ENCODE results near the gene FBXO5.

The FBXO5 gene

GRCh38 chr6:152946995-152947394 is 35.8 kb downstream of the FBXO5 start:
- Histone ChIP-seq H3K4ac (ENCODE audit: low read depth in 1 of 2, low read length in 2 of 2) (no peak overlapping the region), H3K14ac (ENCODE audit: low read length in 2 of 2) (no peak overlapping the region), H2BK12ac (ENCODE audit: low read length in 2 of 2) (no peak overlapping the region), H3K79me1 (replicated peaks; ENCODE audit: low read length, poor library complexity, severe bottlenecking) (no peaks in the 10 kb centered on the region), H3K4me1 (ENCODE audit: control insufficient read depth, insufficient read depth, low read depth, low read length) (no peaks in the 10 kb centered on the region), H2AK5ac (ENCODE audit: low read length, severe bottlenecking) (no peak overlapping the region), H3K23ac (ENCODE audit: low read length in 2 of 2) (no peak overlapping the region), H3K9me3 (ENCODE audit: control insufficient read depth, low read length) (no peaks in the 10 kb centered on the region), H3K36me3 (ENCODE audit: control insufficient read depth in 1 of 2, insufficient read depth in 2 of 2, low read depth in 1 of 2, low read length in 2 of 2) (no peaks in the 10 kb centered on the region), H3K4me3 (ENCODE audit: insufficient read depth in 1 of 2, low read depth in 1 of 2, low read length in 2 of 2) (no peak overlapping the region), H4K8ac (ENCODE audit: low read length) (no peak overlapping the region), H4K91ac (ENCODE audit: low read length) (no peak overlapping the region), H3K4me2 (ENCODE audit: low read length, poor library complexity, severe bottlenecking) (no peak overlapping the region), H2BK5ac (ENCODE audit: low read depth, low read length, poor library complexity, severe bottlenecking) (no peak overlapping the region), H3K9ac (ENCODE audit: low read length) (no peak overlapping the region), H2BK15ac (ENCODE audit: low read depth, poor library complexity, severe bottlenecking) (no peak overlapping the region), H2AFZ (ENCODE audit: low read depth, low read length) (no peak overlapping the region), H2BK120ac (ENCODE audit: low read depth, low read length) (no peak overlapping the region), H3K27ac (ENCODE audit: low read length, poor library complexity, severe bottlenecking) (no peak overlapping the region), H3K18ac (ENCODE audit: low read depth in 1 of 2, low read length in 2 of 2) (no peak overlapping the region), H3K27me3 (ENCODE audit: control insufficient read depth in 1 of 2, insufficient read depth in 1 of 2, low read length in 2 of 2) (no peaks in the 10 kb centered on the region)
- no CpG with 5 or more reads among the region's 2 CpGs for WGBS
- DNase-seq: no peak

- Histone ChIP-seq H4K91ac (ENCODE audit: low read length) (no peak overlapping the region), H3K14ac (ENCODE audit: low read length in 2 of 2) (no peak overlapping the region), H3K9me3 (ENCODE audit: control insufficient read depth, low read length) (no peaks in the 10 kb centered on the region), H3K79me1 (replicated peaks; ENCODE audit: low read length, poor library complexity, severe bottlenecking) (no peaks in the 10 kb centered on the region), H2AK5ac (ENCODE audit: low read length, severe bottlenecking) (no peak overlapping the region), H3K27me3 (ENCODE audit: control insufficient read depth in 1 of 2, insufficient read depth in 1 of 2, low read length in 2 of 2) (no peaks in the 10 kb centered on the region), H3K9ac (ENCODE audit: low read length) (no peak overlapping the region), H3K4me3 (ENCODE audit: insufficient read depth in 1 of 2, low read depth in 1 of 2, low read length in 2 of 2) (no peak overlapping the region), H3K23ac (ENCODE audit: low read length in 2 of 2) (no peak overlapping the region), H2BK15ac (ENCODE audit: low read depth, poor library complexity, severe bottlenecking) (no peak overlapping the region), H2BK120ac (ENCODE audit: low read depth, low read length) (no peak overlapping the region), H3K36me3 (ENCODE audit: control insufficient read depth in 1 of 2, insufficient read depth in 2 of 2, low read depth in 1 of 2, low read length in 2 of 2) (no peaks in the 10 kb centered on the region), H3K18ac (ENCODE audit: low read depth in 1 of 2, low read length in 2 of 2) (no peak overlapping the region), H3K4me2 (ENCODE audit: low read length, poor library complexity, severe bottlenecking) (no peak overlapping the region), H2AFZ (ENCODE audit: low read depth, low read length) (no peak overlapping the region), H2BK5ac (ENCODE audit: low read depth, low read length, poor library complexity, severe bottlenecking) (no peak overlapping the region), H3K4me1 (ENCODE audit: control insufficient read depth, insufficient read depth, low read depth, low read length) (no peaks in the 10 kb centered on the region), H3K27ac (ENCODE audit: low read length, poor library complexity, severe bottlenecking) (no peak overlapping the region), H2BK12ac (ENCODE audit: low read length in 2 of 2) (no peak overlapping the region), H4K8ac (ENCODE audit: low read length) (no peak overlapping the region), H3K4ac (ENCODE audit: low read depth in 1 of 2, low read length in 2 of 2) (no peak overlapping the region)
- no peak for DNase-seq
- WGBS: no CpG with 5 or more reads among the region's 3 CpGs
These were observed 36.4 kb downstream of the FBXO5 start for GRCh38 chr6:152946484-152946883.

- Histone ChIP-seq H3K9ac (ENCODE audit: low read length) (no peak overlapping the region), H4K91ac (ENCODE audit: low read length) (no peak overlapping the region), H3K18ac (ENCODE audit: low read depth in 1 of 2, low read length in 2 of 2) (no peak overlapping the region), H2AK5ac (ENCODE audit: low read length, severe bottlenecking) (no peak overlapping the region), H2BK120ac (ENCODE audit: low read depth, low read length) (no peak overlapping the region), H3K4me1 (ENCODE audit: control insufficient read depth, insufficient read depth, low read depth, low read length) (no peaks in the 10 kb centered on the region), H3K27ac (ENCODE audit: low read length, poor library complexity, severe bottlenecking) (no peak overlapping the region), H3K36me3 (ENCODE audit: control insufficient read depth in 1 of 2, insufficient read depth in 2 of 2, low read depth in 1 of 2, low read length in 2 of 2) (no peaks in the 10 kb centered on the region), H4K8ac (ENCODE audit: low read length) (no peak overlapping the region), H2BK5ac (ENCODE audit: low read depth, low read length, poor library complexity, severe bottlenecking) (no peak overlapping the region), H3K4me2 (ENCODE audit: low read length, poor library complexity, severe bottlenecking) (no peak overlapping the region), H2BK12ac (ENCODE audit: low read length in 2 of 2) (no peak overlapping the region), H3K27me3 (ENCODE audit: control insufficient read depth in 1 of 2, insufficient read depth in 1 of 2, low read length in 2 of 2) (no peaks in the 10 kb centered on the region), H3K79me1 (replicated peaks; ENCODE audit: low read length, poor library complexity, severe bottlenecking) (no peaks in the 10 kb centered on the region), H3K23ac (ENCODE audit: low read length in 2 of 2) (no peak overlapping the region), H3K4ac (ENCODE audit: low read depth in 1 of 2, low read length in 2 of 2) (no peak overlapping the region), H3K14ac (ENCODE audit: low read length in 2 of 2) (no peak overlapping the region), H3K9me3 (ENCODE audit: control insufficient read depth, low read length) (no peaks in the 10 kb centered on the region), H3K4me3 (ENCODE audit: insufficient read depth in 1 of 2, low read depth in 1 of 2, low read length in 2 of 2) (no peak overlapping the region), H2AFZ (ENCODE audit: low read depth, low read length) (no peak overlapping the region), H2BK15ac (ENCODE audit: low read depth, poor library complexity, severe bottlenecking) (no peak overlapping the region)
- no peak for DNase-seq
- no CpG with 5 or more reads among the region's 2 CpGs for WGBS
These were observed 39.5 kb downstream of the FBXO5 start for GRCh38 chr6:152943260-152943897.

GRCh38 chr6:152942319-152942869 is 40.4 kb downstream of the FBXO5 start:
- Histone ChIP-seq H2BK12ac (ENCODE audit: low read length in 2 of 2) (no peak overlapping the region), H3K36me3 (ENCODE audit: control insufficient read depth in 1 of 2, insufficient read depth in 2 of 2, low read depth in 1 of 2, low read length in 2 of 2) (no peaks in the 10 kb centered on the region), H3K4me2 (ENCODE audit: low read length, poor library complexity, severe bottlenecking) (no peak overlapping the region), H3K4ac (ENCODE audit: low read depth in 1 of 2, low read length in 2 of 2) (no peak overlapping the region), H3K9me3 (ENCODE audit: control insufficient read depth, low read length) (no peaks in the 10 kb centered on the region), H2BK5ac (ENCODE audit: low read depth, low read length, poor library complexity, severe bottlenecking) (no peak overlapping the region), H3K27ac (ENCODE audit: low read length, poor library complexity, severe bottlenecking) (no peak overlapping the region), H2BK120ac (ENCODE audit: low read depth, low read length) (no peak overlapping the region), H3K4me1 (ENCODE audit: control insufficient read depth, insufficient read depth, low read depth, low read length) (no peaks in the 10 kb centered on the region), H3K18ac (ENCODE audit: low read depth in 1 of 2, low read length in 2 of 2) (no peak overlapping the region), H2AFZ (ENCODE audit: low read depth, low read length) (no peak overlapping the region), H3K9ac (ENCODE audit: low read length) (no peak overlapping the region), H2BK15ac (ENCODE audit: low read depth, poor library complexity, severe bottlenecking) (no peak overlapping the region), H3K4me3 (ENCODE audit: insufficient read depth in 1 of 2, low read depth in 1 of 2, low read length in 2 of 2) (no peak overlapping the region), H3K79me1 (replicated peaks; ENCODE audit: low read length, poor library complexity, severe bottlenecking) (no peaks in the 10 kb centered on the region), H4K8ac (ENCODE audit: low read length) (no peak overlapping the region), H3K14ac (ENCODE audit: low read length in 2 of 2) (no peak overlapping the region), H4K91ac (ENCODE audit: low read length) (no peak overlapping the region), H3K27me3 (ENCODE audit: control insufficient read depth in 1 of 2, insufficient read depth in 1 of 2, low read length in 2 of 2) (no peaks in the 10 kb centered on the region), H2AK5ac (ENCODE audit: low read length, severe bottlenecking) (no peak overlapping the region), H3K23ac (ENCODE audit: low read length in 2 of 2) (no peak overlapping the region)
- no CpG with 5 or more reads among the region's 1 CpG for WGBS
- no peak for DNase-seq
